Skeletal muscle cell (primary cell): ENCODE data around the gene MUC12.
A peak's percentile ranks its signal among the peaks of the same experiment; 100 is the strongest.
"Not testable (repeated sequence)": the region's sequence is repeated elsewhere in the genome, so short reads cannot be mapped to it uniquely, and the experiment has no call there.

Source experiments
- DNase-seq: peaks from one replicate; pipeline ENCODE4 v3.0.0-alpha.2; 2010; ENCODE audit warnings: low read depth
- H3K4me3 ChIP-seq: 2 replicates; pipeline ENCODE4 v1.5.1; 2011; ENCODE audit warnings: low read depth, mild to moderate bottlenecking, control low read depth, low read length, moderate library complexity

MUC12 gene

DNA sequence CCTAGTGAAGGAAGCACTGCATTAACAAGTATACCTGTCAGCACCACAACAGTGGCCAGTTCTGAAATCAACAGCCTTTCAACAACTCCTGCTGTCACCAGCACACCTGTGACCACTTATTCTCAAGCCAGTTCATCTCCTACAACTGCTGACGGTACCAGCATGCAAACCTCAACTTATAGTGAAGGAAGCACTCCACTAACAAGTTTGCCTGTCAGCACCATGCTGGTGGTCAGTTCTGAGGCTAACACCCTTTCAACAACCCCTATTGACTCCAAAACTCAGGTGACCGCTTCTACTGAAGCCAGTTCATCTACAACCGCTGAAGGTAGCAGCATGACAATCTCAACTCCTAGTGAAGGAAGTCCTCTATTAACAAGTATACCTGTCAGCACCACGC lies 66.6 kb downstream of the MUC12 start:
- no peak for DNase-seq

DNA sequence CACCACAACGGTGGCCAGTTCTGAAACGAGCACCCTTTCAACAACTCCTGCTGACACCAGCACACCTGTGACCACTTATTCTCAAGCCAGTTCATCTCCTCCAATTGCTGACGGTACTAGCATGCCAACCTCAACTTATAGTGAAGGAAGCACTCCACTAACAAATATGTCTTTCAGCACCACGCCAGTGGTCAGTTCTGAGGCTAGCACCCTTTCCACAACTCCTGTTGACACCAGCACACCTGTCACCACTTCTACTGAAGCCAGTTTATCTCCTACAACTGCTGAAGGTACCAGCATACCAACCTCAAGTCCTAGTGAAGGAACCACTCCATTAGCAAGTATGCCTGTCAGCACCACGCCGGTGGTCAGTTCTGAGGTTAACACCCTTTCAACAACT lies 71.9 kb downstream of the MUC12 start:
- DNase-seq = not testable (repeated sequence)

More for the DNA sequence above, 66.6 kb downstream of the MUC12 start:
- no peak overlapping the region for H3K4me3 ChIP-seq

DNA sequence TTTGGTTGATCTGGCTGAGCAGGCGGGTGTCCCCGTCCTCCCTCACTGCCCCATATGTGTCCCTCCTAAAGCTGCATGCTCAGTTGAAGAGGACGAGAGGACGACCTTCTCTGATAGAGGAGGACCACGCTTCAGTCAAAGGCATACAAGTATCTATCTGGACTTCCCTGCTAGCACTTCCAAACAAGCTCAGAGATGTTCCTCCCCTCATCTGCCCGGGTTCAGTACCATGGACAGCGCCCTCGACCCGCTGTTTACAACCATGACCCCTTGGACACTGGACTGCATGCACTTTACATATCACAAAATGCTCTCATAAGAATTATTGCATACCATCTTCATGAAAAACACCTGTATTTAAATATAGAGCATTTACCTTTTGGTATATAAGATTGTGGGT lies 89.0 kb downstream of the MUC12 start:
- DNase-seq = peak; percentile 7
- no peak overlapping the region for H3K4me3 ChIP-seq

More for the DNA sequence above, 71.9 kb downstream of the MUC12 start:
- not testable (repeated sequence) for H3K4me3 ChIP-seq

DNA sequence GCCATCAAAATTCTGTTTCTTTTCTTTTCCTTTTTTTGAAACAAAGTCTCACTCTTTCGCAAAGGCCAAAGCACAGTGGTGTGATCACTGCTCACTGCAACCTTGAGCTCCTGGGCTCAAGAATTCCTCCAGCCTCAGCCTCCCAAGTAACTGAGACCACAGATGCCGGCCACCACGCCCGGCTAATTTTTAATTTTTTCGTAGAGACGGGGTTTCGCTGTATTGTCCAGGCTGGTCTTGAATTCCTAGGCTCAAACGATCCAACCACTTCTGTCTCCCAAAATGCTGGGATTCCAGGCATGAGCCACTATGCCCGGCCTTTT lies 90.2 kb downstream of the MUC12 start:
- no peak for DNase-seq
- no peak overlapping the region for H3K4me3 ChIP-seq

DNA sequence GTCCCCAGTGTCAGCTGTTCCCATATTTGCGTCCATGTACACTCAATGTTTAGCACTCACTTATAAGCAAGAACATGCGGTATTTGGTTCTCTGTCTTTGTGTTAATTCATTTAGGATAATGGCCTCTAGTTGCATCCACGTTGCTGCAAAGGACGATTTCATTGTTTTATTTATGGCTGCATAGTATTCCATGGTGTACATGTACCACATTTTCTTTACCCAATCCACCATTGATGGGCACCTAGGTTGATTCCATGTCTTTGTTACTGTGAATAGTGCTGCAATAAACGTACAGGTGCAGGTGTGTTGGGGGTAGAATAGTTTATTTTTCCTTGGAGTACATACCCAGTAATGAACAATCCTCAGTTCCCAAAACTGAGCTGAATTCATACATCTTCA lies 91.6 kb downstream of the MUC12 start:
- no peak overlapping the region for H3K4me3 ChIP-seq
- no peak for DNase-seq

DNA sequence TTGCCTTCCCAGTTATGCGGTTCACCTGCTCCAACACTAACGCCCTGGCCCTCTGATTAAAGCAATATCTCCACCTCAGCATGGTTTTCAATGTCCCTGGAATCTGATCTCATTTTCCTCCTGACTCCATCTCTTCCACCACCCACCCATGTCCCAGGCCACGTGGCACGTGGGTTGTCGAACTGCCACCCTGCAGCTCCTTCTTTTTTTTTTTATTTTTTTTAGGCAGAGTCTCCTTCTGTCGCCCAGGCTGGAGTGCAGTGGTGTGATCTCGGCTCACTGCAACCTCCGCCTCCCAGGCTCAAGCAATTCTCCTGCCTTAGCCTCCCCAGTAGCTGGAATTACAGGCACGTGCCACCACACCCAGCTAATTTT lies 94.8 kb downstream of the MUC12 start:
- DNase-seq, H3K4me3 ChIP-seq: not testable (repeated sequence)

DNA sequence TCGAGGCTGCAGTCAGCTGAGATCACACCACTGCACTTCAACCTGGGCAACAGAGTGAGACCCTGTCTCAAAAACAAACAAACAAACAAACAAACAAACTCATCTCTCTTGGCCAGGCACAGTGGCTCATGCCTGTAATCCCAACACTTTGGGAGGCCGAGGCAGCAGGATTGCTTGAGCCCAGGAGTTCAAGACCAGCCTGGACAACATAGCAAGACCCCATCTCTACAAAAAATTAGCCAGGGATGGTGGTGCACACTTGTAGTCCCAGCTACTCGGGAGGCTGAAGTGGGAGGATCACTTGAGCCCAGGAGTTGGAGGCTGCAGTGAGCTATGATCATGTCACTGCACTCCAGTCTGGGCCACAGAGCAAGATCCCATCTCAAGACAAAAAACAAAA lies 95.8 kb downstream of the MUC12 start:
- H3K4me3 ChIP-seq = not testable (repeated sequence)

DNA sequence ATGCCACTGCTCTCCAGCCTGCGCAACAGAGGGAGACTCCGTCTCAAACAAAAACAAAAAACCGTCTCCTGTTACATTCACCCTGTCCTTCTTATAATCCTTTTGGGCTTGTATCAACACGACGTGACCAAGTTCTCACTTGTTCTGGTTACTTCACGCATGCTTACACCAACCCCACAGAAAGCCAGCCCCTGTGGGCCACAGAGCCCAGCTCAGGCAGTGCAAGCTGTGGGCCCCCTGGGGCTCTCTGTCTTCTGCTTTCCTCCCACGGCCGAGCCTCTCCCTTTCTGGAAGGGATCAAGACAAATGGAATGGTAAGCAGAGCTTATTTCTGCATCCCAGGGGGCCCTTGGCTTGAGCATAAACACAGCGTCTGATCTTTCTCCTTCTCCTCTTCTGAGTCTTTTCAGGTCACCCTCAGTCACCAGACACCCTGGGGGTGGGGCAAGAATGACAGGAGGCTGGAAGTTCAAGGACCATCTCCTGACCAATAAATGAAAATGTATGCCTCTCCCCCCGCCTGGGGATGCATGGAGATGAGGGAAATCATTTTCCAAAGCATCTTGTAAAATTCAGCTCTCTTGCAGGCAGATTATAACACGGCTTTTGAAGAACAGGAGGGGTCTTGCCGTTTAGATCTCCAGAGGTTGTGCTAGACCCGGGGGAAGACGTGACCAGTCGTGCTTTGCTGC lies 96.9 kb downstream of the MUC12 start:
- peak; percentile 18 for DNase-seq
- no peak overlapping the region for H3K4me3 ChIP-seq

More for the DNA sequence above, 95.8 kb downstream of the MUC12 start:
- not testable (repeated sequence) for DNase-seq

DNA sequence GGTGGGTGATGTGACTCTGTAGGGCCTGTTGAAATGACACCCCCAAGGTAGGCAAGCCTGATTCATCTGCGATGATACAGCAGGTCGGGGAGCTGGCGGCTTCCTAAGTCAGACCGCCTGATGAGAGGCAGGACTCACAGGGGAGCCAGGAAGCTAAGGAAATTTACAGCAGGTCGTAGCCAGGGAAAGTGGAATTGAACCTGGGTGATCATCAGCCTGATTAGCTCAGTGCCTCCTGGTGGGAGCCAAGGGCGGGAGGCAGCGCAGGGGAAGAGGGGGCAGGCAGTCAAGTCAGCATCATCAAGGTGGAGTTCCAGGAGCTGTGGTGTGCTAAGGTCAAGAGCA lies 97.4 kb downstream of the MUC12 start:
- no peak overlapping the region for H3K4me3 ChIP-seq
- DNase-seq = no peak

DNA sequence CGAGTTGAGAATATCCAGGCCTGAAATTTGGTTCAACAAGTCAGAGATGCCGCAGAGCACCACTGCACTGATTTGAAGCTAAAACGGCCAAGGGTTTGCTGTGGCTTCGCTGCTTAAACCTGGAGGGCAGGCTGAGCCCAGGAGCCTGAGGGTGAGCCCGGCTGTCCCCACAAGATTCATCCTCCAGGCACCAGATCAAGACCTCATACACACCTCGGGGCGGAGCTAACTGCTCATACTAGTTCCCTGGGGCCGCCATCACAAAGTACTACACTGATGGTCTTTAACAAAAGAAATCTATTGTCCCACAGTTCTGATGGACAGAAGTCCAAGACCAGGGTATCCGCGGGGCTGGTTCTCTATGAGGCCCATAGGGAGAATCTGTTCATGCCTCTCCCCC lies 99.0 kb downstream of the MUC12 start:
- no peak overlapping the region for H3K4me3 ChIP-seq
- no peak for DNase-seq
